ENCODE results near the gene ZSWIM9. TPM values are rescaled to one million over a fixed set of nuclear protein-coding genes. Genes with fewer than 3 reads are reported as not detected.

ZSWIM9 gene
- polyA plus RNA-seq, 1 of the 3 experiments (the other 2 are of a cell fraction) = 2.2 TPM

GRCh38 chr19:48158210-48158790, 12.2 kb upstream of the ZSWIM9 start:
- H3K27ac ChIP-seq (ENCODE audit: low read depth in 2 of 2, low read length in 1 of 2) = no peak overlapping the region
- no peak overlapping the region for H2AFZ ChIP-seq (ENCODE audit: low read depth)
- H3K4me2 ChIP-seq = no peak overlapping the region
- H3K36me3 ChIP-seq (replicated peaks in 1 of 2; ENCODE audit: control insufficient read depth in 1 of 2, insufficient read depth in 2 of 2, low read length in 1 of 2) = peaks cover 0 to 5% of the 10 kb centered on the region in 2 experiments
- H3K9me3 ChIP-seq = no peaks in the 10 kb centered on the region
- 89% methylated on average over 12 of the region's 12 CpGs for WGBS (ENCODE audit: low lambda C conversion rate)
- no peaks in the 10 kb centered on the region for H3K79me2 ChIP-seq (ENCODE audit: insufficient read depth)
- H3K9me2 ChIP-seq = no peaks in the 10 kb centered on the region
- ChIA-PET CTCF (interaction anchor here (16.3 kb wide), 1 partner anchor 52 kb away, joined by 168 read pairs; the partner anchor contains the start of gene PLA2G4C), POLR2A (no interaction called here)
- H3K4me3 ChIP-seq (ENCODE audit: low read depth in 2 of 2, low read length in 1 of 2) = no peak overlapping the region
- H3F3A ChIP-seq (replicated peaks; ENCODE audit: insufficient read depth) = no peaks in the 10 kb centered on the region
- no peak for DNase-seq
- H3K9ac ChIP-seq = no peak overlapping the region
- H4K20me1 ChIP-seq (ENCODE audit: insufficient read depth) = no peaks in the 10 kb centered on the region
- H3K27me3 ChIP-seq (ENCODE audit: insufficient read depth) = no peaks in the 10 kb centered on the region
- H3K4me1 ChIP-seq (ENCODE audit: control insufficient read depth in 1 of 2, insufficient read depth in 2 of 2, low read depth in 1 of 2, low read length in 1 of 2) = no peaks in the 10 kb centered on the region
- TF ChIP-seq NRF1 (IDR thresholded peaks at IDR 0.05; ENCODE audit: low read depth, low read length) = no peak
- TF ChIP-seq USF2 (IDR thresholded peaks at IDR 0.05; ENCODE audit: borderline replicate concordance, low read depth, low read length) = no peak
- no peak for TF ChIP-seq IRF3 (IDR thresholded peaks at IDR 0.05; ENCODE audit: low read depth, low read length)
- no peak for TF ChIP-seq TAF1 (IDR thresholded peaks at IDR 0.05; ENCODE audit: borderline replicate concordance, low read depth, low read length)
- no peak for TF ChIP-seq JUND (IDR thresholded peaks at IDR 0.05)
- TF ChIP-seq FOSL2 (IDR thresholded peaks at IDR 0.05; ENCODE audit: borderline replicate concordance, low read depth) = no peak
- no peak for TF ChIP-seq RCOR1 (IDR thresholded peaks at IDR 0.05; ENCODE audit: low read length)
- no peak for TF ChIP-seq EP300 (IDR thresholded peaks at IDR 0.05; ENCODE audit: borderline replicate concordance in 1 of 2, low read depth in 1 of 2, low read length in 1 of 2)
- no peak for TF ChIP-seq RAD21 (IDR thresholded peaks at IDR 0.05; ENCODE audit: low read length)
- TF ChIP-seq ZBTB33 (IDR thresholded peaks at IDR 0.05; ENCODE audit: borderline replicate concordance, low read depth) = no peak
- TF ChIP-seq RXRA (IDR thresholded peaks at IDR 0.05; ENCODE audit: borderline replicate concordance, low read depth) = no peak
- TF ChIP-seq GATA2 (CRISPR knock-in tag; IDR thresholded peaks at IDR 0.05) = no peak
- TF ChIP-seq EZH2phosphoT487 (IDR thresholded peaks at IDR 0.05; ENCODE audit: borderline replicate concordance, low read depth) = no peak
- TF ChIP-seq MEF2A (IDR thresholded peaks at IDR 0.05; ENCODE audit: borderline replicate concordance, low read depth) = no peak
- TF ChIP-seq FOXJ3 (CRISPR knock-in tag; IDR thresholded peaks at IDR 0.05) = no peak
- TF ChIP-seq TCF12 (IDR thresholded peaks at IDR 0.05) = no peak

All from SK-N-SH (cell line).